ENCODE data around the gene WDR5. TPM values are rescaled to one million over a fixed set of nuclear protein-coding genes. Genes with fewer than 3 reads are reported as not detected.

Gene WDR5
- total RNA-seq, 1 donor, result 19.9 TPM

DNA sequence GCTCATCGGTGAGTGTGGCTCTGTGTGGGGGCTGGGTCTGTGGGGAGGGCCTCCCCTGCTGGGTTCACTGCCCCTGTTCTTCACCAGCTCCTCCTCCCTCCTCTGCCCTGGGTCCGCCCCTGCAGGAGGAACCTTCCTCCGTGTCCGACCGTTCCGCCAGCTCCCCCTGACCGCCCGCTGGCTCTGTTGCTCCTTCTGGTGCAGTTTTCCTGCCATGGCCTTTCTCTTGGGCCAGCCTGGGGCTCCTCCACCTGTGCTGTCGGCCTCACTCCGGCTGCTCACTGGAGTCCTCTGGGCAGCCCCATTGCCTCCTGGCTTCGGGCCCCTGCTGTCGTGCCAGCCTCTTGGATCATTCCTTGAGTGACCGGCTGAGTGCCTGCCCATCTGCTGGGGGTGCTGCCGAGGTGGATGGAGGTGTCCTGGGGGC lies 16.2 kb downstream of the WDR5 start:
- no peak overlapping the region for H3K4me3 ChIP-seq (ENCODE audit: low read depth, low read length)
- TF ChIP-seq, protein P1, sequence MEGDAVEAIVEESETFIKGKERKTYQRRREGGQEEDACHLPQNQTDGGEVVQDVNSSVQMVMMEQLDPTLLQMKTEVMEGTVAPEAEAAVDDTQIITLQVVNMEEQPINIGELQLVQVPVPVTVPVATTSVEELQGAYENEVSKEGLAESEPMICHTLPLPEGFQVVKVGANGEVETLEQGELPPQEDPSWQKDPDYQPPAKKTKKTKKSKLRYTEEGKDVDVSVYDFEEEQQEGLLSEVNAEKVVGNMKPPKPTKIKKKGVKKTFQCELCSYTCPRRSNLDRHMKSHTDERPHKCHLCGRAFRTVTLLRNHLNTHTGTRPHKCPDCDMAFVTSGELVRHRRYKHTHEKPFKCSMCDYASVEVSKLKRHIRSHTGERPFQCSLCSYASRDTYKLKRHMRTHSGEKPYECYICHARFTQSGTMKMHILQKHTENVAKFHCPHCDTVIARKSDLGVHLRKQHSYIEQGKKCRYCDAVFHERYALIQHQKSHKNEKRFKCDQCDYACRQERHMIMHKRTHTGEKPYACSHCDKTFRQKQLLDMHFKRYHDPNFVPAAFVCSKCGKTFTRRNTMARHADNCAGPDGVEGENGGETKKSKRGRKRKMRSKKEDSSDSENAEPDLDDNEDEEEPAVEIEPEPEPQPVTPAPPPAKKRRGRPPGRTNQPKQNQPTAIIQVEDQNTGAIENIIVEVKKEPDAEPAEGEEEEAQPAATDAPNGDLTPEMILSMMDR (IDR thresholded peaks at IDR 0.05; ENCODE audit: insufficient read depth, low read length), result no peak
- no peak for DNase-seq (ENCODE audit: low read depth)

DNA sequence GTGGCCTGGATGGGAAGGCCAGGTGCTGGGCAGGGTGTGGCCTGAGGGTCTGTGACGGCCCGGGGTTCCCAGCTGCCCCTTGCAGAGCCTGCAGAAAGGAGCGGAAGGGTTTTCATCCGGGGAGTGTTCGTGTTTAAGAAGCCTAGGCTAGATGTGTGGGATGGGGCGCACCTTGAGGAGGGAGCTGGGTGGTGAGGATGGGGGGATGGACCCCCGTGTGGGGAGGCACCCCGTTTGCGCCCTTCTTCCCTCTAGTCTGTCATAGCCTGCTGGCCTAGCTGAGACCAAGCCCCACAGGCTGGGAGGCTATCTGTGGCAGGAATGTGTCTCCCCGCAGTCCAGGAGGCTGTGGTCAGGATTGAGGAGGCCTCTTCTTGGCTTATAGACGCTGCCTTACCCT lies 16.6 kb downstream of the WDR5 start:
- H3K4me3 ChIP-seq (ENCODE audit: low read depth, low read length), result no peak overlapping the region
- TF ChIP-seq, protein P1 (IDR thresholded peaks at IDR 0.05; ENCODE audit: insufficient read depth, low read length), result no peak
- DNase-seq (ENCODE audit: low read depth), result no peak

GRCh38 chr9:134153450-134153849 lies 17.6 kb downstream of the WDR5 start:
- DNase-seq (ENCODE audit: low read depth), result no peak
- TF ChIP-seq, protein P1 (IDR thresholded peaks at IDR 0.05; ENCODE audit: insufficient read depth, low read length), result no peak
- H3K4me3 ChIP-seq (ENCODE audit: low read depth, low read length), result no peak overlapping the region

GRCh38 chr9:134154262-134154701 lies 18.4 kb downstream of the WDR5 start:
- TF ChIP-seq, protein P1 (IDR thresholded peaks at IDR 0.05; ENCODE audit: insufficient read depth, low read length), result no peak
- DNase-seq (ENCODE audit: low read depth), result no peak
- no peak overlapping the region for H3K4me3 ChIP-seq (ENCODE audit: low read depth, low read length)

DNA sequence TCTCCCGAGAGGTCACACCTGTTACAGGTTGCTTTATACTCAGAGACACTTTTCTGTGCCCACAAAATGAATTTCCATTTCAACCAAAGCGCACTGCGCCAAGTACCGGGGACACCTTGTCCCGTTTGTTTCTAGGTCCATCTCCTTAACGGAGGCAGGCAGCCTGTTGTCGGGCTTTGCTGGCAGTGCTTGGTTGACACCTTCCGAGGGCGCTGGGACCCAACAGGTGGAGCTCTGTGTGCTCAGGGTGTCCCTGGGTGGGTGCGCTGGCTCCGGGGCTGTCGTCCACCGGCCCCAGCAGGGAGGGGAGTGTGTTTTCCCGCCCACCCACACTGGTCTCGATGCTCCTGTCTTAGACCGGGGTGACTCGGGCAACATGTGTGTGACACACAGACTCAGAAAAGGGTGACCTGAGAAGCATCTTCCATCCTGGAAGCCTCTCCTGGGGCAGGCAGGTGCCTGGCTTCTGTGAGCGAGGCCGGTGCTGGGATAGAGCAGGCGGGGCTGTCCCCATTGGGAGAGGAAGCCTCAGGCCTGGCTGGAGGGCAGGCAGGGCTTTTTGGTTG lies 20.0 kb downstream of the WDR5 start:
- no peak overlapping the region for H3K4me3 ChIP-seq (ENCODE audit: low read depth, low read length)
- TF ChIP-seq, protein P1 (IDR thresholded peaks at IDR 0.05; ENCODE audit: insufficient read depth, low read length), result no peak
- no peak for DNase-seq (ENCODE audit: low read depth)

GRCh38 chr9:134156564-134157377 lies 20.9 kb downstream of the WDR5 start:
- TF ChIP-seq, protein P1 (IDR thresholded peaks at IDR 0.05; ENCODE audit: insufficient read depth, low read length), result no peak
- DNase-seq (ENCODE audit: low read depth), result no peak
- no peak overlapping the region for H3K4me3 ChIP-seq (ENCODE audit: low read depth, low read length)

All from fibroblast of the aortic adventitia (primary cell).